Panc1 (cell line): ENCODE data around the gene STK11IP.

ENCODE experiments used
- POLR2AphosphoS5 ChIP-seq: IDR thresholded peaks from 2 replicates; pipeline ENCODE4 v1.6.1; 2012; ENCODE audit warnings: mild to moderate bottlenecking, low read depth, low read length, moderate library complexity
- SIN3A ChIP-seq: IDR thresholded peaks from 2 replicates; pipeline ENCODE4 v1.6.1; 2012; ENCODE audit warnings: low read depth, mild to moderate bottlenecking, low read length, moderate library complexity, borderline replicate concordance; ENCODE audit not compliant: insufficient read depth
- TF ChIP-seq, protein P1 (sequence below): fragments of 450-650 bp; IDR thresholded peaks from 2 replicates; pipeline ENCODE4 v1.5.1; 2017; ENCODE audit warnings: mild to moderate bottlenecking
- TF ChIP-seq, protein P2 (sequence below), 2 experiments: IDR thresholded peaks; 2 replicates each; pipeline ENCODE4 v1.6.1; 2011 to 2012; ENCODE audit warnings: low read depth in 2 of 2, control low read depth in 1 of 2, low read length in 1 of 2, mild to moderate bottlenecking in 1 of 2, moderate library complexity in 1 of 2; ENCODE audit not compliant: insufficient read depth in 1 of 2

DNA sequence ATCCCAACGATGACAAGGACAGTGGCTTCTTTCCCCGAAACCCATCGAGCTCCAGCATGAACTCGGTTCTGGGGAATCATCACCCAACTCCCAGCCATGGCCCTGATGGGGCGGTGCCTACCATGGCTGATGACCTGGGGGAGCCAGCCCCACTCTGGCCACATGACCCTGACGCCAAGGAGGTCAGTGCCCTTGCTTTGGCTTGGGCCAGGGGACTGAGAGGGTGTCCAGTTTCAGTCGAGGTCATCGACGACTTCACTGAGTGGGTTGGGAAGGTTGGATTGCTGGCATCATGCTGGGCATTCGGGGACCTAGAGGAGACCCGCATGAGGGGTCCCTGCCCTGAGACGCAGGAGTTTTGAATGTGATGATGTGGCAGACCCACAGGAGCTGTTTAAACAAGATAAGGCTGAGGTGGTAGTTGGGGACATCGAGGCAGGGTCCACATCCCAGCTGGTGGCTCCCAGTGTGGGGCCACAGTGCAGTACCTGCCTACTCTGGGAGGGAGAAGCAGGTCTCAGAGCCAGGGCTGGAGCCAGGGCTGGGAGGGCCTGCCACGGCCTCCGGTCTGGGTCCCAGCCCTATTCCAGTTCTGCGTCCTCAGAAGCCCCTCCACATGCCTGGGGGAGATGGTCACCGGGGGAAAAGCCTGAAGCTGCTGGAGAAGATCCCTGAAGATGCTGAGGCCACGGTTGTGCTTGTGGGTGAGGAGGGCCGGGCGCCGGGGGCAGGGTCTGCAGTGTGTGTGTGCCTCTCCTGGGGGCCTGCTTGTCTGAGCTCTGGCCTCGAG is 35.8 kb downstream of the STK11IP start:
- TF ChIP-seq, protein P1, sequence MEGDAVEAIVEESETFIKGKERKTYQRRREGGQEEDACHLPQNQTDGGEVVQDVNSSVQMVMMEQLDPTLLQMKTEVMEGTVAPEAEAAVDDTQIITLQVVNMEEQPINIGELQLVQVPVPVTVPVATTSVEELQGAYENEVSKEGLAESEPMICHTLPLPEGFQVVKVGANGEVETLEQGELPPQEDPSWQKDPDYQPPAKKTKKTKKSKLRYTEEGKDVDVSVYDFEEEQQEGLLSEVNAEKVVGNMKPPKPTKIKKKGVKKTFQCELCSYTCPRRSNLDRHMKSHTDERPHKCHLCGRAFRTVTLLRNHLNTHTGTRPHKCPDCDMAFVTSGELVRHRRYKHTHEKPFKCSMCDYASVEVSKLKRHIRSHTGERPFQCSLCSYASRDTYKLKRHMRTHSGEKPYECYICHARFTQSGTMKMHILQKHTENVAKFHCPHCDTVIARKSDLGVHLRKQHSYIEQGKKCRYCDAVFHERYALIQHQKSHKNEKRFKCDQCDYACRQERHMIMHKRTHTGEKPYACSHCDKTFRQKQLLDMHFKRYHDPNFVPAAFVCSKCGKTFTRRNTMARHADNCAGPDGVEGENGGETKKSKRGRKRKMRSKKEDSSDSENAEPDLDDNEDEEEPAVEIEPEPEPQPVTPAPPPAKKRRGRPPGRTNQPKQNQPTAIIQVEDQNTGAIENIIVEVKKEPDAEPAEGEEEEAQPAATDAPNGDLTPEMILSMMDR, result no peak
- no peak for TF ChIP-seq SIN3A
- TF ChIP-seq, protein P2, sequence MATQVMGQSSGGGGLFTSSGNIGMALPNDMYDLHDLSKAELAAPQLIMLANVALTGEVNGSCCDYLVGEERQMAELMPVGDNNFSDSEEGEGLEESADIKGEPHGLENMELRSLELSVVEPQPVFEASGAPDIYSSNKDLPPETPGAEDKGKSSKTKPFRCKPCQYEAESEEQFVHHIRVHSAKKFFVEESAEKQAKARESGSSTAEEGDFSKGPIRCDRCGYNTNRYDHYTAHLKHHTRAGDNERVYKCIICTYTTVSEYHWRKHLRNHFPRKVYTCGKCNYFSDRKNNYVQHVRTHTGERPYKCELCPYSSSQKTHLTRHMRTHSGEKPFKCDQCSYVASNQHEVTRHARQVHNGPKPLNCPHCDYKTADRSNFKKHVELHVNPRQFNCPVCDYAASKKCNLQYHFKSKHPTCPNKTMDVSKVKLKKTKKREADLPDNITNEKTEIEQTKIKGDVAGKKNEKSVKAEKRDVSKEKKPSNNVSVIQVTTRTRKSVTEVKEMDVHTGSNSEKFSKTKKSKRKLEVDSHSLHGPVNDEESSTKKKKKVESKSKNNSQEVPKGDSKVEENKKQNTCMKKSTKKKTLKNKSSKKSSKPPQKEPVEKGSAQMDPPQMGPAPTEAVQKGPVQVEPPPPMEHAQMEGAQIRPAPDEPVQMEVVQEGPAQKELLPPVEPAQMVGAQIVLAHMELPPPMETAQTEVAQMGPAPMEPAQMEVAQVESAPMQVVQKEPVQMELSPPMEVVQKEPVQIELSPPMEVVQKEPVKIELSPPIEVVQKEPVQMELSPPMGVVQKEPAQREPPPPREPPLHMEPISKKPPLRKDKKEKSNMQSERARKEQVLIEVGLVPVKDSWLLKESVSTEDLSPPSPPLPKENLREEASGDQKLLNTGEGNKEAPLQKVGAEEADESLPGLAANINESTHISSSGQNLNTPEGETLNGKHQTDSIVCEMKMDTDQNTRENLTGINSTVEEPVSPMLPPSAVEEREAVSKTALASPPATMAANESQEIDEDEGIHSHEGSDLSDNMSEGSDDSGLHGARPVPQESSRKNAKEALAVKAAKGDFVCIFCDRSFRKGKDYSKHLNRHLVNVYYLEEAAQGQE (IDR thresholded peaks at IDR 0.05; ENCODE audit: insufficient read depth in 1 of 2, low read depth in 2 of 2, low read length in 1 of 2), result no peak
- no peak for TF ChIP-seq POLR2AphosphoS5
